ENCODE results near the gene CTNNAL1.
A peak's percentile ranks its signal among the peaks of the same experiment; 100 is the strongest.

Gene CTNNAL1

DNA sequence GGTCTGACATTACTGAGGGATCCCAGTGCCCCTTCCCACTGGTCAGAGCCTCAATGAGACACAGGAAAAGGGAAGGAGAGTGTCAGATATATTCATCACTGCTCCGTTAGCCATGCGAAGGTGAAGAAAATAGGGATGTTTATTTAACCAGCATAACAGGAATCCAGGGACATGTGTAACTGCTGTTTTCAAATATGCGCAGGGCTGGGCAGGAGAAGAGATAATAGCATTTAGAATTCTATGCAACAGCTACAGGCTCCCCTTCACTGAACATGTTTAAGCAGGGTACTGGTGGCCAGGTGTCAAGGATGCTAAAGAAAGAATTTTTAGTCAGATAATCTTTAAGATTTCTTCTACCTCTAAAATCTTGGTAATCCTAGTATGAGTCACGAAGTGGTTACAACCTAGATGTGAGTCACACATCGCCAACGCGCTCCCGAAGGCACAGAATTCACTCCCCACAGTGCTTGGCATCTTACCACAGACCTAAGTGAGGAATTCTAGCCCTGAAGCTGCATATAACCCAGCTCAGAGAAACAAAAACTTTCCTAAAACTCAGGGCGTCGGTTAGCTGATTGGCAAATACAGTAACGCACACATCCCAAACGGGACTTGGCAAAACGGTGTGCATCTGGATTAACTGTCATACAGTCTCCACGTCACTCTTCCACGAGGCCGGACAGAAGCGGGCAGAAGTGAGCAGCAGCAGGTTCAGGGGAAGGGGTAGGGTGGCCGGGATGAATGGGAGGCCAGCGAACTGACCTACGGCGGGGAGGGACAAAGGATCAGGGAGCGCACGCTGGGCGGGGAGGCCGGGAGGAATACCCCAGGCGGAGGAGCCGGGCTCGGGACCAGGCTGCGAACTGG lies 1.1 kb downstream of the CTNNAL1 start:
- POLR2A ChIA-PET: interaction anchor here (2.8 kb wide), 1 partner anchor 107 kb away, joined by 13 read pairs; the partner anchor contains the start of gene TMEM245
- TF ChIP-seq GLIS2 (tag by site-specific recombination; IDR thresholded peaks at IDR 0.05) (no peak), ZBTB1 (tag by site-specific recombination; IDR thresholded peaks at IDR 0.05) (no peak), REPIN1 (tag by site-specific recombination; IDR thresholded peaks at IDR 0.05; ENCODE audit: low read depth) (no peak), YY2 (tag by site-specific recombination; IDR thresholded peaks at IDR 0.05) (no peak), ZNF629 (tag by site-specific recombination; IDR thresholded peaks at IDR 0.05) (peak; percentile 69), ZNF10 (tag by site-specific recombination; IDR thresholded peaks at IDR 0.05) (no peak), ZNF133 (tag by site-specific recombination; IDR thresholded peaks at IDR 0.05) (no peak), ZNF335 (tag by site-specific recombination; conservative IDR thresholded peaks at IDR 0.05) (peak; percentile 73), ZNF654 (tag by site-specific recombination; IDR thresholded peaks at IDR 0.05; ENCODE audit: low read depth) (no peak), ZNF555 (tag by site-specific recombination; conservative IDR thresholded peaks at IDR 0.05) (no peak), SP7 (tag by site-specific recombination; IDR thresholded peaks at IDR 0.05) (no peak; the same call in 1 of the 2 replicates), ZNF585B (tag by site-specific recombination; IDR thresholded peaks at IDR 0.05) (no peak), SETDB1 (IDR thresholded peaks at IDR 0.05; ENCODE audit: insufficient read length, low read length) (no peak), ZNF248 (tag by site-specific recombination; IDR thresholded peaks at IDR 0.05) (no peak), ZNF266 (tag by site-specific recombination; IDR thresholded peaks at IDR 0.05; ENCODE audit: low read depth) (no peak), ZBTB17 (tag by site-specific recombination; IDR thresholded peaks at IDR 0.05) (peak; percentile 44; the same call in 1 of the 2 replicates), ZBTB20 (tag by site-specific recombination; IDR thresholded peaks at IDR 0.05) (no peak; the same call in 1 of the 2 replicates), OVOL3 (tag by site-specific recombination; IDR thresholded peaks at IDR 0.05) (no peak), SP2 (tag by site-specific recombination; IDR thresholded peaks at IDR 0.05) (peak; percentile 78), ZNF366 (tag by site-specific recombination; conservative IDR thresholded peaks at IDR 0.05) (peak; percentile 51)
- TF ChIP-seq, protein P1, sequence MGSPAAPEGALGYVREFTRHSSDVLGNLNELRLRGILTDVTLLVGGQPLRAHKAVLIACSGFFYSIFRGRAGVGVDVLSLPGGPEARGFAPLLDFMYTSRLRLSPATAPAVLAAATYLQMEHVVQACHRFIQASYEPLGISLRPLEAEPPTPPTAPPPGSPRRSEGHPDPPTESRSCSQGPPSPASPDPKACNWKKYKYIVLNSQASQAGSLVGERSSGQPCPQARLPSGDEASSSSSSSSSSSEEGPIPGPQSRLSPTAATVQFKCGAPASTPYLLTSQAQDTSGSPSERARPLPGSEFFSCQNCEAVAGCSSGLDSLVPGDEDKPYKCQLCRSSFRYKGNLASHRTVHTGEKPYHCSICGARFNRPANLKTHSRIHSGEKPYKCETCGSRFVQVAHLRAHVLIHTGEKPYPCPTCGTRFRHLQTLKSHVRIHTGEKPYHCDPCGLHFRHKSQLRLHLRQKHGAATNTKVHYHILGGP (tag by site-specific recombination; IDR thresholded peaks at IDR 0.05): no peak
- TF ChIP-seq, protein P2, sequence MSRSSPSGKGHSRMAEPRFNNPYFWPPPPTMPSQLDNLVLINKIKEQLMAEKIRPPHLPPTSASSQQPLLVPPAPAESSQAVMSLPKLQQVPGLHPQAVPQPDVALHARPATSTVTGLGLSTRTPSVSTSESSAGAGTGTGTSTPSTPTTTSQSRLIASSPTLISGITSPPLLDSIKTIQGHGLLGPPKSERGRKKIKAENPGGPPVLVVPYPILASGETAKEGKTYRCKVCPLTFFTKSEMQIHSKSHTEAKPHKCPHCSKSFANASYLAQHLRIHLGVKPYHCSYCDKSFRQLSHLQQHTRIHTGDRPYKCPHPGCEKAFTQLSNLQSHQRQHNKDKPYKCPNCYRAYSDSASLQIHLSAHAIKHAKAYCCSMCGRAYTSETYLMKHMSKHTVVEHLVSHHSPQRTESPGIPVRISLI (tag by site-specific recombination; IDR thresholded peaks at IDR 0.05): no peak
- TF ChIP-seq, protein P3, sequence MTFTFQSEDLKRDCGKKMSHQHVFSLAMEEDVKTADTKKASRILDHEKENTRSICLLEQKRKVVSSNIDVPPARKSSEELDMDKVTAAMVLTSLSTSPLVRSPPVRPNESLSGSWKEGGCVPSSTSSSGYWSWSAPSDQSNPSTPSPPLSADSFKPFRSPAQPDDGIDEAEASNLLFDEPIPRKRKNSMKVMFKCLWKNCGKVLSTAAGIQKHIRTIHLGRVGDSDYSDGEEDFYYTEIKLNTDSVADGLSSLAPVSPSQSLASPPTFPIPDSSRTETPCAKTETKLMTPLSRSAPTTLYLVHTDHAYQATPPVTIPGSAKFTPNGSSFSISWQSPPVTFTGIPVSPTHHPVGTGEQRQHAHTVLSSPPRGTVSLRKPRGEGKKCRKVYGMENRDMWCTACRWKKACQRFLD (tag by site-specific recombination; IDR thresholded peaks at IDR 0.05): no peak
- TF ChIP-seq, protein P4, sequence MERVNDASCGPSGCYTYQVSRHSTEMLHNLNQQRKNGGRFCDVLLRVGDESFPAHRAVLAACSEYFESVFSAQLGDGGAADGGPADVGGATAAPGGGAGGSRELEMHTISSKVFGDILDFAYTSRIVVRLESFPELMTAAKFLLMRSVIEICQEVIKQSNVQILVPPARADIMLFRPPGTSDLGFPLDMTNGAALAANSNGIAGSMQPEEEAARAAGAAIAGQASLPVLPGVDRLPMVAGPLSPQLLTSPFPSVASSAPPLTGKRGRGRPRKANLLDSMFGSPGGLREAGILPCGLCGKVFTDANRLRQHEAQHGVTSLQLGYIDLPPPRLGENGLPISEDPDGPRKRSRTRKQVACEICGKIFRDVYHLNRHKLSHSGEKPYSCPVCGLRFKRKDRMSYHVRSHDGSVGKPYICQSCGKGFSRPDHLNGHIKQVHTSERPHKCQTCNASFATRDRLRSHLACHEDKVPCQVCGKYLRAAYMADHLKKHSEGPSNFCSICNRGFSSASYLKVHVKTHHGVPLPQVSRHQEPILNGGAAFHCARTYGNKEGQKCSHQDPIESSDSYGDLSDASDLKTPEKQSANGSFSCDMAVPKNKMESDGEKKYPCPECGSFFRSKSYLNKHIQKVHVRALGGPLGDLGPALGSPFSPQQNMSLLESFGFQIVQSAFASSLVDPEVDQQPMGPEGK (tag by site-specific recombination; IDR thresholded peaks at IDR 0.05): peak; percentile 40; the same call in 1 of the 2 replicates
- TF ChIP-seq, protein P5, sequence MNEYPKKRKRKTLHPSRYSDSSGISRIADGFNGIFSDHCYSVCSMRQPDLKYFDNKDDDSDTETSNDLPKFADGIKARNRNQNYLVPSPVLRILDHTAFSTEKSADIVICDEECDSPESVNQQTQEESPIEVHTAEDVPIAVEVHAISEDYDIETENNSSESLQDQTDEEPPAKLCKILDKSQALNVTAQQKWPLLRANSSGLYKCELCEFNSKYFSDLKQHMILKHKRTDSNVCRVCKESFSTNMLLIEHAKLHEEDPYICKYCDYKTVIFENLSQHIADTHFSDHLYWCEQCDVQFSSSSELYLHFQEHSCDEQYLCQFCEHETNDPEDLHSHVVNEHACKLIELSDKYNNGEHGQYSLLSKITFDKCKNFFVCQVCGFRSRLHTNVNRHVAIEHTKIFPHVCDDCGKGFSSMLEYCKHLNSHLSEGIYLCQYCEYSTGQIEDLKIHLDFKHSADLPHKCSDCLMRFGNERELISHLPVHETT (tag by site-specific recombination; IDR thresholded peaks at IDR 0.05): no peak
- TF ChIP-seq, protein P6, sequence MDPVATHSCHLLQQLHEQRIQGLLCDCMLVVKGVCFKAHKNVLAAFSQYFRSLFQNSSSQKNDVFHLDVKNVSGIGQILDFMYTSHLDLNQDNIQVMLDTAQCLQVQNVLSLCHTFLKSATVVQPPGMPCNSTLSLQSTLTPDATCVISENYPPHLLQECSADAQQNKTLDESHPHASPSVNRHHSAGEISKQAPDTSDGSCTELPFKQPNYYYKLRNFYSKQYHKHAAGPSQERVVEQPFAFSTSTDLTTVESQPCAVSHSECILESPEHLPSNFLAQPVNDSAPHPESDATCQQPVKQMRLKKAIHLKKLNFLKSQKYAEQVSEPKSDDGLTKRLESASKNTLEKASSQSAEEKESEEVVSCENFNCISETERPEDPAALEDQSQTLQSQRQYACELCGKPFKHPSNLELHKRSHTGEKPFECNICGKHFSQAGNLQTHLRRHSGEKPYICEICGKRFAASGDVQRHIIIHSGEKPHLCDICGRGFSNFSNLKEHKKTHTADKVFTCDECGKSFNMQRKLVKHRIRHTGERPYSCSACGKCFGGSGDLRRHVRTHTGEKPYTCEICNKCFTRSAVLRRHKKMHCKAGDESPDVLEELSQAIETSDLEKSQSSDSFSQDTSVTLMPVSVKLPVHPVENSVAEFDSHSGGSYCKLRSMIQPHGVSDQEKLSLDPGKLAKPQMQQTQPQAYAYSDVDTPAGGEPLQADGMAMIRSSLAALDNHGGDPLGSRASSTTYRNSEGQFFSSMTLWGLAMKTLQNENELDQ (tag by site-specific recombination; IDR thresholded peaks at IDR 0.05; ENCODE audit: low read depth): no peak
- TF ChIP-seq, protein P7, sequence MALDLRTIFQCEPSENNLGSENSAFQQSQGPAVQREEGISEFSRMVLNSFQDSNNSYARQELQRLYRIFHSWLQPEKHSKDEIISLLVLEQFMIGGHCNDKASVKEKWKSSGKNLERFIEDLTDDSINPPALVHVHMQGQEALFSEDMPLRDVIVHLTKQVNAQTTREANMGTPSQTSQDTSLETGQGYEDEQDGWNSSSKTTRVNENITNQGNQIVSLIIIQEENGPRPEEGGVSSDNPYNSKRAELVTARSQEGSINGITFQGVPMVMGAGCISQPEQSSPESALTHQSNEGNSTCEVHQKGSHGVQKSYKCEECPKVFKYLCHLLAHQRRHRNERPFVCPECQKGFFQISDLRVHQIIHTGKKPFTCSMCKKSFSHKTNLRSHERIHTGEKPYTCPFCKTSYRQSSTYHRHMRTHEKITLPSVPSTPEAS (tag by site-specific recombination; IDR thresholded peaks at IDR 0.05): no peak

More for the DNA sequence above, 1.1 kb downstream of the CTNNAL1 start:
- peak overlapping the region; percentile 85; the same call in 1 of the 2 replicates for H3K27ac ChIP-seq (ENCODE audit: extremely low read depth, low read depth, low read length)
- H3K9me3 ChIP-seq (ENCODE audit: control insufficient read depth, insufficient read depth, low read depth, low read length): no peaks in the 10 kb centered on the region
- peaks cover 0 to 1% of the 10 kb centered on the region in 2 experiments; a peak in 2 of 3 replicates for H3K36me3 ChIP-seq (ENCODE audit: control insufficient read depth in 2 of 2, insufficient read depth in 1 of 2, low read length in 2 of 2)
- H3K4me1 ChIP-seq (ENCODE audit: control insufficient read depth, insufficient read depth, low read length): peaks cover 9% of the 10 kb centered on the region; the same call in 1 of the 2 replicates
- CTCF ChIA-PET: no interaction called here
- peak overlapping the region; percentile 80 for H3K4me3 ChIP-seq (ENCODE audit: low read depth, low read length)
